Measurements from ENCODE around the gene MACO1.
"Not testable (repeated sequence)": the region's sequence is repeated elsewhere in the genome, so short reads cannot be mapped to it uniquely, and the experiment has no call there.

The MACO1 gene

GRCh38 chr1:25430073-25430966 is at the start of gene MACO1:
Gene MACO1, plus strand, starts transcription at chr1:25430897. Its CDS starts 202 bp downstream, at chr1:25431099.
- peak; percentile 82 for DNase-seq

GRCh38 chr1:25382543-25382942 is 48.2 kb upstream of the MACO1 start:
- not testable (repeated sequence) for DNase-seq

GRCh38 chr1:25383090-25383489 is 47.6 kb upstream of the MACO1 start:
- DNase-seq = not testable (repeated sequence)

GRCh38 chr1:25383875-25384274 is 46.8 kb upstream of the MACO1 start:
- DNase-seq = not testable (repeated sequence)

GRCh38 chr1:25387096-25387495 is 43.6 kb upstream of the MACO1 start:
- not testable (repeated sequence) for DNase-seq

- DNase-seq = not testable (repeated sequence)
These were observed 42.0 kb upstream of the MACO1 start for GRCh38 chr1:25388691-25389090.

- DNase-seq = not testable (repeated sequence)
These were observed 41.0 kb upstream of the MACO1 start for GRCh38 chr1:25389721-25390120.

GRCh38 chr1:25392841-25393240 is 37.9 kb upstream of the MACO1 start:
- DNase-seq = no peak

- DNase-seq = not testable (repeated sequence)
These were observed 33.1 kb upstream of the MACO1 start for GRCh38 chr1:25397549-25397948.

GRCh38 chr1:25398079-25398478 is 32.6 kb upstream of the MACO1 start:
- DNase-seq = not testable (repeated sequence)

- DNase-seq = not testable (repeated sequence)
These were observed 27.5 kb upstream of the MACO1 start for GRCh38 chr1:25402947-25403803.

GRCh38 chr1:25405731-25406305 is 24.9 kb upstream of the MACO1 start:
- DNase-seq = not testable (repeated sequence)

GRCh38 chr1:25409641-25410427 is 20.9 kb upstream of the MACO1 start:
- not testable (repeated sequence) for DNase-seq

- not testable (repeated sequence) for DNase-seq
These were observed 17.6 kb upstream of the MACO1 start for GRCh38 chr1:25412872-25413623.

- not testable (repeated sequence) for DNase-seq
These were observed 16.5 kb upstream of the MACO1 start for GRCh38 chr1:25414157-25414556.

GRCh38 chr1:25414578-25414977 is 16.1 kb upstream of the MACO1 start:
- not testable (repeated sequence) for DNase-seq

- not testable (repeated sequence) for DNase-seq
These were observed 13.4 kb upstream of the MACO1 start for GRCh38 chr1:25417280-25417679.

GRCh38 chr1:25419339-25419738 is 11.4 kb upstream of the MACO1 start:
- not testable (repeated sequence) for DNase-seq

GRCh38 chr1:25420715-25421114 is 10.0 kb upstream of the MACO1 start, which contains the start of gene RHCE:
Gene RHCE, minus strand, starts transcription at chr1:25420825. Its CDS starts 39 bp downstream, at chr1:25420786.
- not testable (repeated sequence) for DNase-seq

GRCh38 chr1:25423206-25423605 is 7.5 kb upstream of the MACO1 start:
- DNase-seq = not testable (repeated sequence)

All from GOT3 (cell line).